Measurements from ENCODE around the gene PRSS57. TPM values are rescaled to one million over a fixed set of nuclear protein-coding genes. Genes with fewer than 3 reads are reported as not detected.
"Not testable (repeated sequence)": the region's sequence is repeated elsewhere in the genome, so short reads cannot be mapped to it uniquely, and the experiment has no call there.

The PRSS57 gene
- total RNA-seq, 1 experiment from 2014 or later = not detected

DNA sequence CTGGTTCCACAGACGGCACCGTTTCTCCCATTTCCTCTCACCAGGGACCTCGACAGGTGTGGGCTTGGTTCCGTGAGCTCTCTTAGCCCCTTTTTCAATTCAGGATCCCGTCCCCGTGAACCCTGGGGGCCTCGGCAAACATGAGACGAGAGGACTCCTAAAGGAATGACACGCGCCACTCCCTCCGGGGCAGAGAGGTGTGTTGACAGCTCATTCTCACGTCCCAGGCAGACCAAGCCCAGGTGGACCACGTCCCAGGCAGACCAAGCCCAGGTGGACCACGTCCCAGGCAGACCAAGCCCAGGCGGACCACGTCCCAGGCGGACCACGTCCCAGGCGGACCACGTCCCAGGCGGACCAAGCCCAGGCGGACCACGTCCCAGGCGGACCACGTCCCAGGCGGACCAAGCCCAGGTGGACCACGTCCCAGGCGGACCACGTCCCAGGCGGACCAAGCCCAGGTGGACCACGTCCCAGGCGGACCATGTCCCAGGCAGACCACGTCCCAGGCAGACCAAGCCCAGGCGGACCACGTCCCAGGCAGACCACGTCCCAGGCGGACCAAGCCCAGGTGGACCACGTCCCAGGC lies 28.2 kb downstream of the PRSS57 start:
- POLR2A ChIA-PET (ENCODE audit: low non-redundant PET); CTCF ChIA-PET; DNase-seq (ENCODE audit: low spot score); H3K27me3 ChIP-seq (replicated peaks; ENCODE audit: insufficient read depth, low read depth, low read length, poor library complexity); H3K27ac ChIP-seq (ENCODE audit: low read depth, low read length, poor library complexity, severe bottlenecking); H3K4me3 ChIP-seq (ENCODE audit: low read depth, low read length, poor library complexity, severe bottlenecking); BruUV-seq (replicated peaks); H3K36me3 ChIP-seq (ENCODE audit: insufficient read depth, low read length, poor library complexity, severe bottlenecking); H3K9me3 ChIP-seq (ENCODE audit: low read depth, low read length, poor library complexity, severe bottlenecking): not testable (repeated sequence)
- intact Hi-C loops (cut with micrococcal nuclease; ENCODE audit: unreplicated experiment) = loop anchor here (10.0 kb wide), 1 partner anchor 248 kb away; the partner anchor contains the start of genes KISS1R and R3HDM4
- H3K4me1 ChIP-seq (ENCODE audit: insufficient read depth, low read length, poor library complexity, severe bottlenecking) = peaks cover 10% of the 10 kb centered on the region

GRCh38 chr19:664913-665443 lies 30.3 kb downstream of the PRSS57 start:
- Histone ChIP-seq H3K4me1 (ENCODE audit: insufficient read depth, low read length, poor library complexity, severe bottlenecking) (peaks cover 17% of the 10 kb centered on the region), H3K9me3 (ENCODE audit: low read depth, low read length, poor library complexity, severe bottlenecking) (no peaks in the 10 kb centered on the region), H3K4me3 (ENCODE audit: low read depth, low read length, poor library complexity, severe bottlenecking) (no peak overlapping the region), H3K36me3 (ENCODE audit: insufficient read depth, low read length, poor library complexity, severe bottlenecking) (no peaks in the 10 kb centered on the region), H3K27ac (ENCODE audit: low read depth, low read length, poor library complexity, severe bottlenecking) (no peak overlapping the region), H3K27me3 (replicated peaks; ENCODE audit: insufficient read depth, low read depth, low read length, poor library complexity) (no peaks in the 10 kb centered on the region)
- intact Hi-C loops (cut with micrococcal nuclease; ENCODE audit: unreplicated experiment) = loop anchor here (1.0 to 10.0 kb wide), 2 partner anchors 69 to 250 kb away; partner anchors contain the start of genes KISS1R and R3HDM4
- peak; percentile 92 for DNase-seq (ENCODE audit: low spot score)
- BruUV-seq (replicated peaks) = no TSS peak
- peak; percentile 91 for TF ChIP-seq CTCF (conservative IDR thresholded peaks at IDR 0.05; ENCODE audit: low read depth, low read length)
- no peak for TF ChIP-seq EZH2 (IDR thresholded peaks at IDR 0.05; ENCODE audit: borderline replicate concordance, low read depth, low read length, poor library complexity, severe bottlenecking)
- POLR2A ChIA-PET (ENCODE audit: low non-redundant PET) = no interaction called here
- CTCF ChIA-PET = interaction anchor here (0.6 kb wide), 1 partner anchor 189 kb away, joined by 10 read pairs; no protein-coding TSS in a partner anchor

DNA sequence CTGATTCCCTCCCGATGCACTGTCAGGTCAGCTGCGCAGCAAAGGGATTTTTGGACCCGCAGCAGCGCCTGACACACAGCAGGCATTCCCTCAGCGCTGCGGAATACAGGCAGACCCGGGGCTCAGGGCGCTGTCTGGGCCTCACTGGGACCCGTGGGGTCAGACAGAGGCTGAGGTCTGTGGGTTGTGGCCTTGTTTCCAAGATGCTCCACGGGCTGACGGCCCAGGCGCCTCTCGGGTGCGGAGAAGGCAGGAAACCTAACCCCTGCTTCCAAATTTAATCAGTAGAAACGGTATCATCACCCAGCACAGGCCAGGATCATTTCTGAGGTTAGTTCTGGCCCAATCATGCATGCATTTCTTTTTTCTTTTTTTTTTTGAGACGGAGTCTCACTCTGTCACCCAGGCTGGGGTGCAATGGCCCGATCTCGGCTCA lies 31.6 kb downstream of the PRSS57 start:
- no peak for DNase-seq (ENCODE audit: low spot score)
- ChIA-PET POLR2A (ENCODE audit: low non-redundant PET) (interaction anchor here (0.5 kb wide), 1 partner anchor 136 kb away, joined by 3 read pairs; no protein-coding TSS in a partner anchor), CTCF (interaction anchor here (0.6 to 1.0 kb wide), 4 partner anchors 70 to 603 kb away, joined by 3 to 11 read pairs (median 4); no protein-coding TSS in a partner anchor)
- BruUV-seq (replicated peaks) = no TSS peak
- TF ChIP-seq EZH2 (IDR thresholded peaks at IDR 0.05; ENCODE audit: borderline replicate concordance, low read depth, low read length, poor library complexity, severe bottlenecking) = no peak
- no peak for TF ChIP-seq CTCF (conservative IDR thresholded peaks at IDR 0.05; ENCODE audit: low read depth, low read length)
- no peaks in the 10 kb centered on the region for H3K9me3 ChIP-seq (ENCODE audit: low read depth, low read length, poor library complexity, severe bottlenecking)
- intact Hi-C loops (cut with micrococcal nuclease; ENCODE audit: unreplicated experiment) = loop anchor here (10.0 kb wide), 1 partner anchor 251 kb away; the partner anchor contains the start of genes KISS1R and R3HDM4
- no peaks in the 10 kb centered on the region for H3K36me3 ChIP-seq (ENCODE audit: insufficient read depth, low read length, poor library complexity, severe bottlenecking)
- H3K27me3 ChIP-seq (replicated peaks; ENCODE audit: insufficient read depth, low read depth, low read length, poor library complexity) = no peaks in the 10 kb centered on the region
- peak overlapping the region; percentile 40 for H3K4me3 ChIP-seq (ENCODE audit: low read depth, low read length, poor library complexity, severe bottlenecking)
- peaks cover 17% of the 10 kb centered on the region for H3K4me1 ChIP-seq (ENCODE audit: insufficient read depth, low read length, poor library complexity, severe bottlenecking)
- peak overlapping the region; percentile 67 for H3K27ac ChIP-seq (ENCODE audit: low read depth, low read length, poor library complexity, severe bottlenecking)

All from A673 (cell line).